Endodermal cell (in vitro differentiated cells): ENCODE data around the gene POU4F2. TPM values are rescaled to one million over a fixed set of nuclear protein-coding genes. Genes with fewer than 3 reads are reported as not detected.

ENCODE experiments used
- DNase-seq: peaks from one replicate; pipeline ENCODE4 v3.0.0-alpha.2; 2017
- H3K27ac ChIP-seq: 2 replicates; pipeline ENCODE4 v1.5.1; 2013; ENCODE audit warnings: mild to moderate bottlenecking, low read depth, low read length, moderate library complexity
- H3K27me3 ChIP-seq: 2 replicates; pipeline ENCODE4 v1.6.1; 2013; ENCODE audit warnings: mild to moderate bottlenecking, low read length, moderate library complexity; ENCODE audit not compliant: insufficient read depth, control insufficient read depth, poor library complexity, severe bottlenecking
- H3K36me3 ChIP-seq: 2 replicates; pipeline ENCODE4 v1.7.0; 2013; ENCODE audit warnings: mild to moderate bottlenecking, low read length, moderate library complexity; ENCODE audit not compliant: control insufficient read depth, insufficient read depth
- H3K4me1 ChIP-seq: one replicate; pipeline ENCODE4 v1.7.0; 2013; ENCODE audit warnings: low read length; ENCODE audit not compliant: control insufficient read depth, insufficient read depth
- H3K4me3 ChIP-seq: 2 replicates; pipeline ENCODE4 v1.5.1; 2013; ENCODE audit warnings: mild to moderate bottlenecking, low read length, moderate library complexity
- H3K9ac ChIP-seq: 2 replicates; pipeline ENCODE4 v1.6.1; 2013; ENCODE audit warnings: mild to moderate bottlenecking, low read length, moderate library complexity; ENCODE audit not compliant: poor library complexity, severe bottlenecking; ENCODE audit errors: extremely low read depth
- H3K9me3 ChIP-seq: 2 replicates; pipeline ENCODE4 v1.6.1; 2013; ENCODE audit warnings: mild to moderate bottlenecking, low read length, moderate library complexity; ENCODE audit not compliant: control insufficient read depth
- H3K27ac Mint-ChIP-seq: 2 replicates; pipeline ENCODE4 v1.8.0; 2020; ENCODE audit warnings: mixed read lengths
- H3K27me3 Mint-ChIP-seq: 2 replicates; pipeline ENCODE4 v1.8.0; 2021; ENCODE audit warnings: mild to moderate bottlenecking, mixed read lengths; ENCODE audit not compliant: insufficient read depth
- H3K36me3 Mint-ChIP-seq: 2 replicates; pipeline ENCODE4 v1.8.0; 2020; ENCODE audit warnings: low read depth, mixed read lengths
- H3K4me1 Mint-ChIP-seq: 2 replicates; pipeline ENCODE4 v1.8.0; 2020; ENCODE audit warnings: mixed read lengths
- H3K4me3 Mint-ChIP-seq: 2 replicates; pipeline ENCODE4 v1.8.0; 2020; ENCODE audit warnings: mild to moderate bottlenecking, moderate library complexity, mixed read lengths
- H3K9me3 Mint-ChIP-seq: 2 replicates; pipeline ENCODE4 v1.8.0; 2020; ENCODE audit warnings: mild to moderate bottlenecking, mixed read lengths
- WGBS, 2 experiments: methylation state at CpG; one replicate each; pipeline versions ENCODE4 v1.1.5 to v1.1.7; 2013; ENCODE audit warnings: missing lambda C conversion rate in 2 of 2, mixed read lengths in 1 of 2; ENCODE audit not compliant: insufficient coverage in 1 of 2, insufficient read length in 1 of 2; 5-methylcytosine and 5-hydroxymethylcytosine counted together
- total RNA-seq, 2 donors: library from RNA; stranded (reverse); fragmentation: NEBNext Ultra II Directional in 1 of 2; extraction: Animal tissue kit (Norgen Biotek cat#: 25700) in 1 of 2; gene quantifications; 2 replicates in 1 of 2; 3 replicates in 1 of 2; pipeline ENCODE4 v1.2.1, GENCODE V29; 2021
- TF ChIP-seq, protein P1 (sequence below): fragments of 200-600 bp; sonication (generic); conservative IDR thresholded peaks from 2 replicates; pipeline ENCODE4 v1.5.0; 2021; ENCODE audit warnings: antibody characterized with exemption, mild to moderate bottlenecking

Gene POU4F2
- total RNA-seq, 2 donors from 2014 or later: not detected

DNA sequence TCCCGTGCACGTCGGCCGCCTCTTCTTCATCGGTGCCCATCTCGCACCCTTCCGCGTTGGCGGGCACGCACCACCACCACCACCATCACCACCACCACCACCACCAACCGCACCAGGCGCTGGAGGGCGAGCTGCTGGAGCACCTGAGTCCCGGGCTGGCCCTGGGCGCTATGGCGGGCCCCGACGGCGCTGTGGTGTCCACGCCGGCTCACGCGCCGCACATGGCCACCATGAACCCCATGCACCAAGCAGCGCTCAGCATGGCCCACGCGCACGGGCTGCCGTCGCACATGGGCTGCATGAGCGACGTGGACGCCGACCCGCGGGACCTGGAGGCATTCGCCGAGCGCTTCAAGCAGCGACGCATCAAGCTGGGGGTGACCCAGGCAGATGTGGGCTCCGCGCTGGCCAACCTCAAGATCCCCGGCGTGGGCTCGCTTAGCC is 1.4 kb downstream of the POU4F2 start:
- DNase-seq: no peak
- WGBS, 2 experiments: 5 to 8% methylated on average over 15 to 46 of the region's 46 CpGs

GRCh38 chr4:146640465-146641061 is 1.9 kb downstream of the POU4F2 start:
- Mint-ChIP-seq H3K36me3 (no peaks in the 10 kb centered on the region), H3K9me3 (peaks cover 3% of the 10 kb centered on the region), H3K4me1 (peaks cover 10% of the 10 kb centered on the region), H3K27me3 (peaks cover 100% of the 10 kb centered on the region), H3K27ac (no peak overlapping the region), H3K4me3 (peak overlapping the region; percentile 34)
- Histone ChIP-seq H3K36me3 (no peaks in the 10 kb centered on the region), H3K9ac (no peak overlapping the region), H3K9me3 (no peaks in the 10 kb centered on the region), H3K4me3 (peak overlapping the region; percentile 27), H3K27ac (no peak overlapping the region), H3K4me1 (peaks cover 4% of the 10 kb centered on the region), H3K27me3 (peaks cover 100% of the 10 kb centered on the region)
- 1 to 2% methylated on average over 29 to 37 of the region's 37 CpGs for WGBS, 2 experiments
- TF ChIP-seq, protein P1, sequence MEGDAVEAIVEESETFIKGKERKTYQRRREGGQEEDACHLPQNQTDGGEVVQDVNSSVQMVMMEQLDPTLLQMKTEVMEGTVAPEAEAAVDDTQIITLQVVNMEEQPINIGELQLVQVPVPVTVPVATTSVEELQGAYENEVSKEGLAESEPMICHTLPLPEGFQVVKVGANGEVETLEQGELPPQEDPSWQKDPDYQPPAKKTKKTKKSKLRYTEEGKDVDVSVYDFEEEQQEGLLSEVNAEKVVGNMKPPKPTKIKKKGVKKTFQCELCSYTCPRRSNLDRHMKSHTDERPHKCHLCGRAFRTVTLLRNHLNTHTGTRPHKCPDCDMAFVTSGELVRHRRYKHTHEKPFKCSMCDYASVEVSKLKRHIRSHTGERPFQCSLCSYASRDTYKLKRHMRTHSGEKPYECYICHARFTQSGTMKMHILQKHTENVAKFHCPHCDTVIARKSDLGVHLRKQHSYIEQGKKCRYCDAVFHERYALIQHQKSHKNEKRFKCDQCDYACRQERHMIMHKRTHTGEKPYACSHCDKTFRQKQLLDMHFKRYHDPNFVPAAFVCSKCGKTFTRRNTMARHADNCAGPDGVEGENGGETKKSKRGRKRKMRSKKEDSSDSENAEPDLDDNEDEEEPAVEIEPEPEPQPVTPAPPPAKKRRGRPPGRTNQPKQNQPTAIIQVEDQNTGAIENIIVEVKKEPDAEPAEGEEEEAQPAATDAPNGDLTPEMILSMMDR: no peak
- peak; percentile 64 for DNase-seq

More for the DNA sequence above, 1.4 kb downstream of the POU4F2 start:
- no peaks in the 10 kb centered on the region for H3K36me3 ChIP-seq
- H3K4me3 ChIP-seq: no peak overlapping the region
- Mint-ChIP-seq H3K27ac (no peak overlapping the region), H3K36me3 (no peaks in the 10 kb centered on the region), H3K4me1 (peaks cover 10% of the 10 kb centered on the region), H3K4me3 (peak overlapping the region; percentile 63), H3K9me3 (peaks cover 3% of the 10 kb centered on the region), H3K27me3 (peaks cover 100% of the 10 kb centered on the region)
- TF ChIP-seq, protein P1: no peak
- H3K4me1 ChIP-seq: peaks cover 4% of the 10 kb centered on the region
- peaks cover 100% of the 10 kb centered on the region for H3K27me3 ChIP-seq
- H3K27ac ChIP-seq: no peak overlapping the region
- no peaks in the 10 kb centered on the region for H3K9me3 ChIP-seq
- H3K9ac ChIP-seq: no peak overlapping the region

GRCh38 chr4:146641762-146642161 is 3.1 kb downstream of the POU4F2 start:
- Mint-ChIP-seq H3K27me3 (peaks cover 100% of the 10 kb centered on the region), H3K4me1 (peaks cover 10% of the 10 kb centered on the region), H3K36me3 (no peaks in the 10 kb centered on the region), H3K4me3 (no peak overlapping the region), H3K27ac (no peak overlapping the region), H3K9me3 (peaks cover 3% of the 10 kb centered on the region)
- no peak overlapping the region for H3K9ac ChIP-seq
- H3K4me3 ChIP-seq: no peak overlapping the region
- H3K27ac ChIP-seq: no peak overlapping the region
- no peak for DNase-seq
- H3K9me3 ChIP-seq: no peaks in the 10 kb centered on the region
- 21% methylated on average over 3 of the region's 3 CpGs; no CpG with 5 or more reads in 1 of the 2 experiments for WGBS, 2 experiments
- peaks cover 4% of the 10 kb centered on the region for H3K4me1 ChIP-seq
- H3K36me3 ChIP-seq: no peaks in the 10 kb centered on the region
- TF ChIP-seq, protein P1: no peak
- H3K27me3 ChIP-seq: peaks cover 100% of the 10 kb centered on the region
